H4 (cell line): ENCODE data around the gene SLC25A17. TPM values are rescaled to one million over a fixed set of nuclear protein-coding genes. Genes with fewer than 3 reads are reported as not detected.
"Not testable (repeated sequence)": the region's sequence is repeated elsewhere in the genome, so short reads cannot be mapped to it uniquely, and the experiment has no call there.

Source experiments
- DNase-seq: peaks from one replicate; pipeline ENCODE4 v3.0.0-alpha.2; 2015; ENCODE audit warnings: low spot score
- total RNA-seq: library from RNA; depleted of rRNA; stranded (reverse); fragments of >200 nt; shearing (Covaris generic); gene quantifications from 2 replicates; pipeline ENCODE4 v1.2.3, GENCODE V29; 2014; rRNA removed

SLC25A17 gene, protein sequence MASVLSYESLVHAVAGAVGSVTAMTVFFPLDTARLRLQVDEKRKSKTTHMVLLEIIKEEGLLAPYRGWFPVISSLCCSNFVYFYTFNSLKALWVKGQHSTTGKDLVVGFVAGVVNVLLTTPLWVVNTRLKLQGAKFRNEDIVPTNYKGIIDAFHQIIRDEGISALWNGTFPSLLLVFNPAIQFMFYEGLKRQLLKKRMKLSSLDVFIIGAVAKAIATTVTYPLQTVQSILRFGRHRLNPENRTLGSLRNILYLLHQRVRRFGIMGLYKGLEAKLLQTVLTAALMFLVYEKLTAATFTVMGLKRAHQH
- total RNA-seq = 46.1 and 47.3 TPM in 2 replicates

- peak; percentile 71 for DNase-seq
Observed at GRCh38 chr22:40818747-40819598, at the start of gene SLC25A17. SLC25A17 (minus strand) TSS chr22:40819346; CDS start chr22:40819248, 98 bp downstream.

- not testable (repeated sequence) for DNase-seq
Observed at GRCh38 chr22:40868379-40868778, 49.2 kb upstream of the SLC25A17 start.

DNA sequence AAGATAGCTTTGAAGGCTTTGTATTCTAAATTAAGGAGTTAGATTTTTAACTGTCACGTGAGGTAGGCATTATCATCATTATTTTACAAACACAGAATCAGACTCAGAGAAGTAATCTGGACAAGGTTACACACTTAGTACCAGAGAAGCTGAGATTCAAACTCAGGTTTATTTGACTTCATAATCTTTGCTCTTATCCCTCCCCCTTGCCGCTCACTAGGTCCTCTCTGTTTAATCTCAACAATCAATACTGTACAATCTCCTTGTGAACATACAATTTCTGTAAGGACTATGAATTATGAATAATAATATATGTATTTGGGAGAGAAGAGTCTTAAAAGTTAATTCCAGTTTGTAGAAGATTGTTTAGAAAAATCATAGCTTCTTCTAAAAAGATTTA, 48.0 kb upstream of the SLC25A17 start:
- DNase-seq = no peak

GRCh38 chr22:40862537-40862936, 43.4 kb upstream of the SLC25A17 start:
- no peak for DNase-seq

GRCh38 chr22:40862013-40862412, 42.9 kb upstream of the SLC25A17 start, which contains the start of gene DNAJB7:
DNAJB7 (minus strand) TSS chr22:40862113; CDS start chr22:40861994, 119 bp downstream.
- DNase-seq = no peak

DNA sequence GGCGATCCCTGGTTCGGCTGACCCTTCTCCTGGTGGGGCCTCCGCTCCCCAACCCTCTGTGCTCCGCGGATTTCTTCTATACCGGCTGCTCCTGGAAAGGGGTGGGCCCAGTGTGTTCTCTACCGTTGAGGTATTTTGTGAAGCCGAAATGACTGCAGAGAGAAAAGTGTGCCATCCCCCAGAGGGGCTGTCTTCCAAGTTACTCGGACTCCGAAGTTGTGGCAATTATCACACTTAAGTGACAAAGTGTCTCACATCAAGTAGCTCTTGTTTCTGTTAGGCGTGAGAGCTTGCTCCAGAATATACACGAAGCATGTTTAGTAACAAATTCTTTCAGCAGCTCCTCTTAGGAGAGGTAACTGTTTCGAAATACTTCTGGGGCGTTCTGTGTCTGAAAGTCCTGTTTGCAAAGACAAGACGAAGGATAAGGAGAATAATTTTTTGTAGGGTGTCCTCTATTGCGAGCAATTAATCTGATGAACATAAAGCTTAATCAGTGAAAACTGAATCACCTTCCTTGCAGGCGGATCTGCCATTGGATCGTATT, 38.2 kb upstream of the SLC25A17 start:
- no peak for DNase-seq

DNA sequence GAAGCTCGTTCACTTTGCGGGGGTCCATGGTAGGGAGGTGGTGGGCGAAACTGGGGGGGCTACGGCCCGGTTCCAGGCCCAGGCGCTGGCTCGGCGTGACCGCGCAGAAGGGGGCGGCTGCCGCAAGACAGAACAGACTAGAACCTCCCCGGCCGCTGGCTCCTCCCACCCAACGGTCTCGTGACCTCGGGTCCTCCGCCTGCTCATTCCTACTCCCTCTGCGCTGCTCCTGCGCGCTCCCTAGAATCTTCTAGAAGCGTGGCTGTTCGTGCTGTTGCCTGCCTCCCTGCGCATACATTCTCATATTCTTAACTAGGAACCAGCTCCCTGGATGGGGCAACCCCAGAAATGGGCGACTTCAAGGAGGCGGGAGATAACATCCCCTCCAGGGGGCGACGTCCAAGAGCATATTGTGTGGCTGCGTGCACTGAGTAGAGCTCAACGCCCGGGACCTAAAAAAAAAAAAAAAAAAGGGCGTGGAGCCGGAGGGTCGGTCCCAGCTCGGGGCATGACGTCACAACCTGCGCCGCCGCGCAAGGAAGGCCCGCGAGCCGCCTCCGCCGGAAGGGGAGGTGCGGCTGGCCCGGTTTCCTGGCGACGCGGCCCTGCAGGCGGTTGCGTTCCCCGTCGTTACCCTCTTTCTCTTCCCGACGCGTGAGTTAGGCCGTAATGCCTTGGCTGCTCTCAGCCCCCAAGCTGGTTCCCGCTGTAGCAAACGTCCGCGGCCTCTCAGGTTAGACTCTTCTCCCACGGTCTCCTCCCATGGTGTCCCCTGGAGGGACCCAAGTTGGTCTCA, 37.6 kb upstream of the SLC25A17 start, which contains the start of the genes ST13 and XPNPEP3:
Gene ST13, minus strand, starts transcription at position 127 of the 796 bp plus-strand sequence. Its CDS starts 99 bp downstream, at position 28.
Gene XPNPEP3, plus strand, starts transcription at position 636 of the 796 bp plus-strand sequence. Its CDS starts 34 bp downstream, at position 670.
- DNase-seq = peak; percentile 96

- DNase-seq = no peak
Observed at GRCh38 chr22:40855979-40856512, 36.9 kb upstream of the SLC25A17 start.

DNA sequence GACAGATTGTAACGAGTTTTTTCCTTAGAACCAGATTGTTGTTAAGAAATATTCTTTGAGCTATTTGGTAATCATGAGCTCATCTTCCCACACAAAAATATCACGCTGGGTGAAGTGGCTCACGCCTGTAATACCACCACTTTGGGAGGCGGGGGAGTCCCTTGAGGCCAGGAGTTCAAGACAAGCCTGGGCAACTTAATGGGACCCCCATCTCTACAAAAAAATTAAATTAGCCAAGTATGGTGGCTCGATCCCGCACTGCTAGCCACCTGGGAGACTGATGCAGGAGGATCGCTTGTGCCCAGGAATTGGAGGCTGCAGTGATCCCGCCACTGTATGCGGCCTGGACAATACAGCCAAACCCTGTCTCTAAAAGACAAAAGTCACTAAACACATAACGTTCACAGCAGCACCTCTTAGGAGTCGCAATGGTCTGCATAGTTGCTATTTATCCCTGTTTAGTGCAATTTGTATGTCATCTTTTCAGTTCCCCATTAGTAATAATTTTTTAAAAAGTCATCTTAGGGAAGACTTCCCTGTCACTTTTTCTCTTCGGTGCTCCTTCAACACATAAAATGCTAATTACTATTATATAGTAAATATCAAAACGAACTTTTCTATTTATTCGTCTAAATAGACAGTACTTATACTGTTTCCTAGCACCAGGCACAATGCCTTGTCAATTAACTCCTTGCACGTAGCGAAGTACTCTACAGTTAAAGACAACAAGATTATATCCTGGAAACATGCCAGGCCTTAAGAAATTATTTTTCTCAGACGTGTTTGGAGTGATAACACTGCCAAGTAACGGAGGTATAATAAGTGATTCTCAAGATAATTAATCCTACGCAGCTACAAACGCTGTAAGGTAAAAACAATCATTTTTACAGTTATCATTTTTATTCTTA, 36.2 kb upstream of the SLC25A17 start:
- DNase-seq = no peak

DNA sequence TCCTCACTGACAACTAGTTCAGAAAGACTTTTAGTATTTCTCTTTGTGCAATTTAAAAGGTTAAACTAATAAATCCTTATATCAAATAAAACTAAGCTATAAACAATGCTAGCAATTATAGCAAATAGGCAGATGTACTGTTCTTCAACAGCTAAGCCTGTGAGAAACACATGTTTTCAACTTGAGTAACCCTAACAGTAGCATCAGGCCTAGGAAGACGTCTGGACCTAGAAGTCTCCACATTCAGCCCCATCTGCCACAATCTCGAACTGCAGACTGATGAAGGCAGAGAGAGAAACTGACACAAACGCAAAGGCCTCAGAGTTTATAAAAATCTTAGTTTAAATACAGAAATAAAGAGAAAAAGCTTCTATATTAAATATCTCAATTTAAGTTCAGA, 34.8 kb upstream of the SLC25A17 start:
- no peak for DNase-seq

DNA sequence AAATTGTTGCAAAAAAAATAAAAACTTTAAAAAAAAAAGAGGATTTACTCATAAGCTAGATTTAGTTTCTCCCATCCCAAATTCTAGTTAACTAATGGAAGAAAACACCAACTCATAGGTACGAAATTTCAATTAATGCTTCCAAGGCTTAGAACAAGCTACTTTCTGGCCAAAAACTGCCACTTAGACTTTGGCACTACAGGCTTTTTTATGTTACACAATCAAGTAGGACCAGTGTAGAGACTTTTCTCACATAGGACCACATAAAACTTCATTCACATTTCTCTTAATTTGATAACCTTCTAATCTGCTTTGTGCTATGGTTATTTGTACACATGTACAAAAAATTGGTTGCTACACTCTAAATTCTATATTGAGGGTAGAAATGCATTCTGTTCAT, 34.2 kb upstream of the SLC25A17 start:
- no peak for DNase-seq

DNA sequence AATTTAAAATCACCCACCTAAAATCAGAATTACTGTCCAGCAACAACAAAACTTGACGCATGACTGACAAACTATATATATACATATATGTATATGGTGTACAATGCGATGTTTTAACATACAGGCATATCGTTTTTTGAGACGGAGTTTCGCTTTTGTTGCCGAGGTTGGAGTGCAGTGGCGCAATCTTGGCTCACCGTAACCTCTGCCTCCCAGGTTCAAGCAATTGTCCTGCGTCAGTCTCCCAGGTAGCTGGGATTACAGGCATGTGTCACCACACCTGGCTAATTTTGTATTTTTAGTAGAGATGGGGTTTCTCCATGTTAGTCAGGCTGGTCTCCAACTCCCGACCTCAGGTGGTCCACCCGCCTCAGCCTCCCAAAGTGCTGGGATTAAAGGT, 26.7 kb upstream of the SLC25A17 start:
- DNase-seq = not testable (repeated sequence)

DNA sequence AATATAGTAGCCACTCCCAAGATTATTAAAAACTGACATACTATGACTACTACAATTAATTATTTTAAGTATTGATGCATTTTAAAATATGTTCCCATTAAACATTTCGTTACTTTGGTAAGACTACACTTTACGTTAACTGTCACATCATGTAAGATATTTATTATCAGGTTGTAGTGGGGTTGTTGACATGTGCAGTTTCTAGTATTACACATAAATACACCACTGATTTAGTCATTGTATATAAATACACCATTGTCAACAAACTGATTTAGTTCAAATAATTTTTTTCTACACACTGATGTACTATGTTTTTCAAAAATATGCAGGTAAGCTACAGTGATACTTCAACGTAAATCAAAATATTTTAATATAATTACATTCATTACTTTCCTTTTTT, 25.8 kb upstream of the SLC25A17 start:
- DNase-seq = no peak

DNA sequence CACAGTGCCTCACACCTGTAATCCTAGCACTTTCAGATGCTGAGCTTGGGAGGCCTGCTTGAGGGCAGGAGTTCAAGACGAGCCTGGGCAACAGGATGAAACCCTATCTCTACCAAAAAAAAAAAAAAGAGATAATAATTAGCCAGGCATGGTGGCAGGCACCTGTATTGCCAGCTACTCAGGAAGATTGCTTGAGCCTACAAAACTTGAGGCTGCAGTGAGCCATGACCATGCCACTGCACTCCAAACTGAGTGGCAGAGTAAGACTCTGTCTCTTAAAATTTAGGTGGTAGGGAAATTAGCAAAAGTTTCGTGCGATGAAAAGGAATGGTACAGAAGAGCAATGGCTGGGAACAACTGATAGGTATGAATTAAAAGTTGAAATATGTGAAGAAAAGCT, 19.3 kb upstream of the SLC25A17 start:
- no peak for DNase-seq

DNA sequence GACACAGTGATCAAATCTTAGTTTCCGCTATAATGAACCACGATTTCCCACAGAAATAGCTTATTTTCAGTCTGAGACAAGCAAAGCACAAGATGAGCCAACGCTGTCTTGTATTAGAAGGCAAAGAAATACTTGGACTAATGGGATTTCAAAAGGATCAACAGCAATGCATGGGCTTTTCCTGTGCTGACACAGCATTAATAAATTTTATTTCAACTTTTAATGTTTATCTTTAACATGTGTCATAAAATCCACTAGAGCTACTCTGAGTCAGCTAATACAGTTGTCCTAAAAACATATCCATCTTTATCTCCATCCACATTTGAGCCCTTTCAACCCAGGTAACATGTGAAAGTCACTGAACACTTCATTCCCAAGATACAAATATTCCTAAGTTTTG, 15.5 kb upstream of the SLC25A17 start:
- DNase-seq = no peak

DNA sequence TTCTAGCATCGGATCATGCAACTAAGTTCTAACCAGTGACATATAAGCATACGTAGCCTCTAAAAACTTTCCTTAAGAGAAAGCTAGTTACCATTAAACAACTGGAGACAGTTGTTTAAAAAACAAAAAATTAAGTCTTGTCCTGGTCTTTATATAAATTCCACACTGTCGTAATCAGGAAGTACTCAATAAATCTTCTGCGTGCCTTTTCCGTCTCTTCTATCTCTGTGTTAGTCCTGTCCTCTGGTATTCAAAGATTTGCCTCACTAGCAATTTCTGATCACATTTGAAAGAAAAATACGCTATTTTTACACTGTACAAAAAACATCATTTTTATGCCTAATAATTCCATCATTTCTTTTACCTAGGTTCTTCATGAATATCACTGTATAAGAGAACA, 10.0 kb upstream of the SLC25A17 start:
- DNase-seq = no peak

GRCh38 chr22:40826984-40827741, 8.0 kb upstream of the SLC25A17 start:
- no peak for DNase-seq

GRCh38 chr22:40826292-40826691, 7.1 kb upstream of the SLC25A17 start:
- not testable (repeated sequence) for DNase-seq

DNA sequence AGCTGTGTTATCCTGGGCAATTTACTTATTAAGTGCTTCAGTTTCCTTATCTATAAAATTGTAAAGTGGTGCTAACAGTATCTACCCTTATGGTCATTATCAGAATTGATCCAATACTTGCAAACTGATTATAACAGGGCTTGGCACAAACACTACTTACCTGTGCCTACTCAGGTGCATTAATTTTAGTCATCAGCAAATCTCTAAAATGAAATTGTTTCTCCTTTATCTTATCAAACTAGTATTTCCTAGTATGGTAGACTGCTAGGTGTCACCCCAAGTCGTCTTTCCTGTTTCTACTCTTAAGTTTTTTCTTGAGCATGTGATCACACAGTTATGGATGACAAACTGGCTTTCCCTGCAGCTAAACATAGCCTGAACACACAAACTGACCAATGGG, 4.3 kb upstream of the SLC25A17 start:
- no peak for DNase-seq
